ENCODE data around the gene AP3B2. TPM values are rescaled to one million over a fixed set of nuclear protein-coding genes. Genes with fewer than 3 reads are reported as not detected.
A peak's percentile ranks its signal among the peaks of the same experiment; 100 is the strongest.

The AP3B2 gene
- polyA plus RNA-seq, 6 donors from 2014 or later = 0.30 TPM; not detected in 5

DNA sequence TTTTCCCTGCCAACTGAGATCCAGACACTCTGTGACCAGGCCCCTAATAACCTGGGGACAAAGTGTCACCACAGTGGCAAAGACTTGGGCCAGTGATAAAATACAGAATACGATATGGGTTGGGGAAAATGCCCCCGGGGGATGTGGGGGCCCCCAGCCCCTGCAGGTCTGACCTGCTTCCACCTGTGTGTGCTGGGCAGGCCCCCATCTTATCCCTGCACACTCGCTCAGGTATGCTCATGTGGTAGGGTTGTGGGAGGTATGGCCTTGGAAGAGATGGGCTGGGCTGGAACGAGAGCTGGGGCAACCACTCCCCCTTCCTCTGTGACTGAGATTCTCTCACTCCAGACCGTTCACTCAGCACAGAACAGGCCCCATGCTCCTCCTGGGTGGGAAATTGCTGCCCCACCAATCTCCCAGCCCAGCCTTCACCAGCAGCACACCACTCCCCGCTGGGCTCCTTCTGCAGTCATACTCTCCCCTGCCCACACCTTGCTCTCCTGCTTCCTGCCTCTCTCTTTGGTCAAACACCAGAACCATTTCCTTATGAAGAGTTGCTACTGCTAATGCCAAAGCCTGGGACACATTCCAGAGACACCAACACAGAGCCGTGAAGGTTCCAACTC lies 52.9 kb downstream of the AP3B2 start:
- Mint-ChIP-seq H3K36me3 (no peaks in the 10 kb centered on the region), H3K27me3 (peaks cover 32 to 53% (median 39%) of the 10 kb centered on the region in 3 donors), H3K27ac (no peak overlapping the region), H3K4me3 (no peak overlapping the region), H3K4me1 (peaks cover 0 to 4% (median 0%) of the 10 kb centered on the region in 3 donors), H3K9me3 (no peaks in the 10 kb centered on the region)
- DNase-seq (no peak), ATAC-seq (ENCODE audit: low read depth in 2 of 2) (no peak)

DNA sequence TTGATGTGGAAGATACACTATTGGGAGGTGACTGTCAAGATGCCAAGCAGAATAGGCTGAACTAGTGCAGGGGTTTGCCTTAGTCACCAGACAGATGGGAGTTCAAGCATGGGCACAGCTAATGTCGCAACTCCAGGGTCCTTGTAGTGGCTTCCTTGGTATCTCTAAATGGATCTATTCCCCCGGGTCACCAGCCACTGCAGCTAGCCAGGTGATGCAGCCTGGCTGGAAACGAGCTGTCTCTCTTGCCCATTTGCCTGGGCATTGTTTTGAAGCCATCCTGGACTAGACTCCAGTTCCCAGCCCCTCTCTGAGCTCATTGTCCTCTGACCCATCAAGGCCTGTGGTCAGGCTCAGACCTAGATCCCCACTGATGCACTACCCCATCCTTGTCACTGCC lies 54.1 kb downstream of the AP3B2 start:
- Mint-ChIP-seq H3K4me1 (peaks cover 0 to 4% (median 0%) of the 10 kb centered on the region in 3 donors), H3K9me3 (no peaks in the 10 kb centered on the region), H3K4me3 (no peak overlapping the region), H3K27ac (no peak overlapping the region), H3K27me3 (peaks cover 29 to 52% (median 45%) of the 10 kb centered on the region in 3 donors), H3K36me3 (no peaks in the 10 kb centered on the region)
- ATAC-seq (ENCODE audit: low read depth in 2 of 2) (no peak), DNase-seq (no peak)

DNA sequence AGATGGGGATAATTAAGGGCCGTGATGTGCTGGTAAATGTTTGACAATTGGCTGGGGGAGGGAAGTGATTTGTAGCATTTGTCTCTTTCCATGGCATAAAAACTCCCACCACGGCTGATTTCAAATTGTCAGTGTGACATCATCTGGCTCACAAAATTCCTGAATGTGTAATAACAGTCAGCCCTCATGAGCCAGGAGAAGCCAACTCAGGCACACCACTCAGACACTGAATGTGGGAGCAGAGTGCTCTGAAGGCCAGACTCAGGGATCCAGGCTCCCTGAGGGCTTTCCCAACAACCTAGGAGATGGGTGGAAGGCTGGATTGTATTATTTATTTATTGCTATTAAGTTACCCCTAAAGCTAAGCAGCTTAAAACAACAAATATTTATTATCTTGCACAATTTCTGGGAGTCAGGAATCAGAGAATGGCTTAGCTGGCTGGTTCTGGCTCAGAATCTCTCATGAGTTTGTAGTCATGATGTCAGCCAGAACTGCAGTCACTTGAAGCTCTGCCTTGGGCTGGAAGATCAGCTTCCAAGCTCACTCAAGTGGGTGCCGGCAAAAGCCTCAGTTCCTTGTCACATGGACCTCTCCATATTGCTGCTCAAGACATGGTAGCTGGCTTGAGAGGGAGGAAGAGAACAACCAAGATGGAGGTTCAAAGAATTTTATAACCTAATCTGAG lies 56.0 kb downstream of the AP3B2 start:
- H3K27ac Mint-ChIP-seq = no peak overlapping the region
- peaks cover 0 to 2% (median 0%) of the 10 kb centered on the region in 7 donors for H3K9me3 Mint-ChIP-seq
- H3K36me3 Mint-ChIP-seq = no peaks in the 10 kb centered on the region
- peaks cover 0 to 4% (median 0%) of the 10 kb centered on the region in 3 donors for H3K4me1 Mint-ChIP-seq
- ATAC-seq (ENCODE audit: low read depth in 2 of 2) = no peak
- no peak for DNase-seq
- H3K4me3 Mint-ChIP-seq = no peak overlapping the region
- peaks cover 37 to 56% (median 55%) of the 10 kb centered on the region in 3 donors for H3K27me3 Mint-ChIP-seq

DNA sequence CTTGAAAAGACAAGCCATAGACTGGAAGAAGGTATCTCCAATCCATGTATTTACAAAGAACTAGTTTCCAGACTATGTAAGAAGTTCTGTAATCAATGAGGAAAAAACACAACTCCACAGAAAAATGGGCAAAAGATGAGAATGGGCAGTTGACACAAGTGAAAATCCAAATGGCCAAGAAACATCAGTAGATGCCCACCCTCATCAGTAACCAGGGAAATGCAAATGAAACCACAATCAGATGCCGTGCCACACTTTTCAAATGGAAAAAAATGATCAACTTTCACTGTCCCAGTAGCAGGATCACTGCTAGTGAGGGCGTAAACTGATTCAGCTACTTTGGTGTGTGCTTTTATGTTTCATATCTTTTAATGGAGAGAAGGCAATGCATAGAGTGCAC lies 58.0 kb downstream of the AP3B2 start:
- H3K4me1 Mint-ChIP-seq = peaks cover 0 to 8% (median 5%) of the 10 kb centered on the region in 3 donors
- H3K4me3 Mint-ChIP-seq = no peak overlapping the region
- H3K9me3 Mint-ChIP-seq = peaks cover 0 to 2% (median 0%) of the 10 kb centered on the region in 7 donors
- H3K27ac Mint-ChIP-seq = no peak overlapping the region
- H3K27me3 Mint-ChIP-seq = peaks cover 42 to 58% (median 55%) of the 10 kb centered on the region in 3 donors
- H3K36me3 Mint-ChIP-seq = no peaks in the 10 kb centered on the region
- ATAC-seq (ENCODE audit: low read depth in 2 of 2) = no peak
- no peak for DNase-seq

DNA sequence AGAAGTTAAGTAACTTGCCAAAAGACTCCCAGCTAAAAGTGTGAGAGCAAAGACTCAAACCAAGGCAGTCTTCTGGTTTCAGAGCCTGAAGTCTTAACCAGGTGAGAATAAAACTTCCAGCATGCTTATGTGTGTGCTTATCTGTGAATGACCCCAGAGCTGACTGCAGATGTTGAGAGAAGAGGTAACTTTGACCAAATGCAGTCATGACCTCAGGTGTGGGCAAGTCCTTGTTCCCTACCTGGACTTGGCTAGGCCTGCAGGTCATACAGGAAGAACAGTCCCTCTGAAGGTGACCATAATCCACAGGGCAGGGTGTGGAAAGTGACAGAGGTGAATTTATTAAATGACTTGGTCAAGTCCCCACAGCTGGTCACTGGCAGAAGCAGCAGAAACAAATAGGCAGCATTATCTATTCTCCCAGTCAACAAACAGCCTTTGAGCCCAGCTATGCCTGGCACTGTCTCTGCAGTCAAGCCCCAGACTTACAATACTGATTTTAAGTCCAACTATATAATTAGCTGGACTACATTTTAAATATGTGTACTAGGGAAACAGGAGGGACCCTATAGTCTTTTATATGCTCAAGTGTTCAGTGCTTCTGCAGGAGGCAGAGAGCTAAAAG lies 59.5 kb downstream of the AP3B2 start:
- no peak overlapping the region for H3K27ac Mint-ChIP-seq
- no peak overlapping the region for H3K4me3 Mint-ChIP-seq
- H3K36me3 Mint-ChIP-seq = no peaks in the 10 kb centered on the region
- DNase-seq = no peak
- peaks cover 0 to 13% (median 13%) of the 10 kb centered on the region in 3 donors for H3K4me1 Mint-ChIP-seq
- ATAC-seq (ENCODE audit: low read depth in 2 of 2) = no peak
- H3K9me3 Mint-ChIP-seq = peaks cover 0 to 4% (median 1%) of the 10 kb centered on the region in 7 donors
- peaks cover 47 to 70% (median 57%) of the 10 kb centered on the region in 3 donors for H3K27me3 Mint-ChIP-seq

DNA sequence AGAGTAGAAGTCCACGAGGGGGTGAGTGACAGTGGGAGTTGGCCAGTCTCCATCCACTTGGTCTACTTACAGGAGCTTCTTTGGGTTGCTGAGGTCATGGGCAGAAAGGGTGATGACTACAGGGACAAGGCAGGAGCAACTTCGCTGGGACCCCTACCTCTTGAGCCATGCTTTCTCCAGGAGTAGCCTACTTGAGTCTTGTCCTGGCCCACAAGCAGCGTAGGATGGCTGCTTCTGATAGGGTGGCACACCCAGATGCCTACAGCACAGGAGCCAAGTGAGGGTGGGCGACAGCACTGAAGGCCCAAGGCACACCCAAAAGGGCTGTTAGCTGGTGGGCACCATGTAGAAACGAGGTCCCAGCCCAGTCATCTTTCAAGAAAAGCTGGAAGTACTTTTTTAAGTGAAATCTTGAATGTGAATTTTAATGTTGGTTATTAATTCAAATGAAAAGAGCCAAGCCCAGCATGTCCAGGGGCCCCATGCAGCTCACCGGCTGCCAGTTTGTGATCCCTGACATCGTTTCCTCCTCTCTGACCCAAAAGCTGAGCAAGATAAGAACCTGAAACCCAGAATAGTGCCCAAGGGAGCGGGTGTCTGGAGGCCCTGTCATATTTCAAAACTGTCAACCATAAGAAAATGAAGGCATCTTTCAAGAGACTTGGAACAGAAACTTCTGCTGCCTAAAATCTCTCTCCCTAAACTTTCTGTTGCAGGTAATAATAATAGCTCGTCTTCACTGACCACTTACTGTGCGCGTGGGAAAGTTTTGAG lies 60.3 kb downstream of the AP3B2 start:
- Mint-ChIP-seq H3K27ac (peak overlapping the region in 1 of 6 donors; percentile 37), H3K27me3 (peaks cover 49 to 74% (median 58%) of the 10 kb centered on the region in 3 donors), H3K4me3 (peak overlapping the region in 7 of 8 donors; percentile 11 to 68 (median 59))

DNA sequence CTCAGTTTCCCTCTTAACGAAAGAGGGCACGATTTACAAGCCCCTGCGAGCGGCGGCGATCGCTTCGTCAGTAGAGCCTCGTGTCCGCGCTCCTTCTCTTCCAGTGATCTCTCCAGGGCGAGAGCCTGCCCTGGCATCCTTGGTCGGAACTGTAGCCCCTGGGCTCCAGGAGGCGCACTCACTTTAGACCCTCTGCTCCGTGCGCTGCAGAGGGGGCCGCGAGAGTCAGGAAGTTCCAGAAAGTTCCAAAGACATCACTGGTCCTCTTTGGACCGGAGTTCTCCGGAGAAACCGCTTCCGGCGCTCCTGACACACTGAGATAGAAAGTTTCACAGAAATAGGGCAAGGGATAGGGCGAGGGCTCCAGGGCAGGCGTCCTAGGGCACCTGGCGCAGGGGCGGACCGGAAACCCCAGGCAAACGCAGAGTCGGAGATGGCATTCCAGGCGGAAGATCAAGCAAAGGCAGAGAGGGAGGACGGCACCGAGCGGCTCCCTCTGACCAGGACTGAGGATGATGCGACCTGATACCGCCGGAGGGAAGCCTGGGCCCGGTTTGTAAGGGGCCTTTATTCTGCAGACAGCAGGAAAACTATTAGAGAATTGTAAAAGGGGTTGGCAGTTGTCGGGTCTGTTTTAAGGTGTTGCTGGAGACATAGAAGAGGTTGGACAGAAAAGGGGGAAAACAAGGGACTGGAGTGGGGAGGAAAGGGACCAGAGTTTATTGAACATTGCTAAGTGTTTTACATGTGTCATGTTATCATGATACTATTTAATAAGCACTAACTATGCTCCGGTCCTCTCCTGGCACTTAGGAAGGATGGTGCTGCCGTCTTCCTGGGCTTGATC lies 61.2 kb downstream of the AP3B2 start:
- no peaks in the 10 kb centered on the region for H3K36me3 Mint-ChIP-seq
- H3K9me3 Mint-ChIP-seq = peaks cover 0 to 4% (median 1%) of the 10 kb centered on the region in 7 donors
- peak overlapping the region; percentile 44 to 86 (median 64) for H3K4me3 Mint-ChIP-seq
- peaks cover 0 to 13% (median 13%) of the 10 kb centered on the region in 3 donors for H3K4me1 Mint-ChIP-seq
- H3K27ac Mint-ChIP-seq = peak overlapping the region in 1 of 6 donors; percentile 54
- no peak for ATAC-seq (ENCODE audit: low read depth in 2 of 2)
- peaks cover 52 to 70% (median 62%) of the 10 kb centered on the region in 3 donors for H3K27me3 Mint-ChIP-seq
- DNase-seq = no peak

More for the DNA sequence above, 60.3 kb downstream of the AP3B2 start:
- Mint-ChIP-seq H3K9me3 (peaks cover 0 to 4% (median 1%) of the 10 kb centered on the region in 7 donors), H3K4me1 (peaks cover 0 to 13% (median 13%) of the 10 kb centered on the region in 3 donors), H3K36me3 (no peaks in the 10 kb centered on the region)
- ATAC-seq (ENCODE audit: low read depth in 2 of 2) (no peak), DNase-seq (no peak)

DNA sequence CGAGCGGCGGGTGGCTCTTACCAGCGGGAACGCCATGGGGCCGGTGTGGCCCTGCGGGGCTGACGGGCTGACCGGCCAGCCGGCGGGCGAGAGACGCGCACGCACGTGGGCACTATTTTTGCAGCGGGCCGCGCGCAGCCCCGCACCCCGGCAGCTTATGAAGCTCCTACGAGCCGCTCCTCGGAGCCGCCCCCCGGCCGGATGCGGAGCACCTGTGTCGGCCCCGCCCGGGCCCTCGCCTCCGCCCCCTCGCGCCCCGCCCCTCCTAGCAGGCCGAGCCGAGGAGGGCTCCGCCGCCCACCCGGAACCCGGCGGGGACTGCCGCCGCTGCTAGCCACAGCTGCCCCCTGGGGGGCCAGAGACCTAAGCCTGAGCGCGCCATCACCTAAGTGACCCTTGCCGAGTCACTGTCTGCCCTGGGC lies 61.8 kb downstream of the AP3B2 start:
- peaks cover 0 to 13% (median 13%) of the 10 kb centered on the region in 3 donors for H3K4me1 Mint-ChIP-seq
- H3K36me3 Mint-ChIP-seq = no peaks in the 10 kb centered on the region
- H3K4me3 Mint-ChIP-seq = peak overlapping the region in 7 of 8 donors; percentile 44 to 75 (median 63)
- H3K27ac Mint-ChIP-seq = peak overlapping the region in 1 of 6 donors; percentile 54
- DNase-seq (peak; percentile 11), ATAC-seq (ENCODE audit: low read depth in 2 of 2) (peak; percentile 60 to 69)
- peaks cover 52 to 69% (median 60%) of the 10 kb centered on the region in 3 donors for H3K27me3 Mint-ChIP-seq
- peaks cover 0 to 4% (median 1%) of the 10 kb centered on the region in 7 donors for H3K9me3 Mint-ChIP-seq

DNA sequence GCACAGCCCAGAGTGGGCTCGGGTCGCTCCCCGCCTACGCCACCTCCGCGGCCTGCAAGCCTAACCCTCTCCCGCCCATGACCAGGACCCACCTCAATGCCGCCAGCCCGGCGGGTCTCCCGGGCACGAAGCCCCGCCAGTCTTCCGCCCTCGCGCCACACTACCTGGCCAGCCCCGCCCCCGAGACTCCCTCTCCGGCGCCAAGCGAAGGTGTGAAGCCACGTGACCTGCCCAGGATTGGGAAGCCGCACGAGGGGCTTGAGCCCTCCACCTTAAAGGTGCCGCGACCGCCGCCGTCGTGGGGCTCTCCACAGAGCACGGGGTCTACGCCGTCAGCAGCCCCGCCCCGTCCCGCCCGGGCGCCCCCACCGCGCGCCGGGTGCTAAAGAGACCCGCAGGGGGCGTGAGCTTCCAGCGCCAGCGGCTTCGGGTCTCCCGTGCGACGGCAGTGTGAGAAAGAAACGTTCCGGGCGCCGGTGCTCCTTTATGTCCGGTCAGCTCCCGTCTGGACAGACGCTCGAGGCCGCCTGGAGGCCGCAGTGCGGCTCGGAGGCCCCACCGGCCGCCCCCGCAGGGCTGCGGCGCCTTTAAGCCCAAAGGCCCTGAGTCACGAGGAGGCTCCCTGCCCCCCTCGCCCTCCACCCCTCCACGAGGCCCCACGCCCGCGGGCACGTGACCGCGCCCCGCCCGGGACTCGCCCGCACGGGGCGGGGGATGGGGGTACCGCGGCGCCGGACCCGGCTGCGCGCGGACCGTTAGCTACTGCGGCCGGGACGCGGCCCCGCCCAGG lies 62.4 kb downstream of the AP3B2 start, which contains the start of gene CPEB1:
Gene CPEB1, minus strand, starts transcription at position 319 of the 790 bp plus-strand sequence. CDS start 18,904 bp downstream, outside the sequence.
- peak within 1 kb of the TSS; percentile 59 to 86 (median 68) for H3K4me3 Mint-ChIP-seq
- DNase-seq (peak; percentile 6), ATAC-seq (ENCODE audit: low read depth in 2 of 2) (peak; percentile 56 to 64)
- peaks cover 49 to 65% (median 56%) of the 10 kb centered on the region in 3 donors for H3K27me3 Mint-ChIP-seq
- peaks cover 0 to 13% (median 13%) of the 10 kb centered on the region in 3 donors for H3K4me1 Mint-ChIP-seq
- peak within 1 kb of the TSS in 2 of 6 donors; percentile 54 to 88 for H3K27ac Mint-ChIP-seq
- peaks cover 0 to 4% (median 1%) of the 10 kb centered on the region in 7 donors for H3K9me3 Mint-ChIP-seq
- no peaks in the 10 kb centered on the region for H3K36me3 Mint-ChIP-seq

DNA sequence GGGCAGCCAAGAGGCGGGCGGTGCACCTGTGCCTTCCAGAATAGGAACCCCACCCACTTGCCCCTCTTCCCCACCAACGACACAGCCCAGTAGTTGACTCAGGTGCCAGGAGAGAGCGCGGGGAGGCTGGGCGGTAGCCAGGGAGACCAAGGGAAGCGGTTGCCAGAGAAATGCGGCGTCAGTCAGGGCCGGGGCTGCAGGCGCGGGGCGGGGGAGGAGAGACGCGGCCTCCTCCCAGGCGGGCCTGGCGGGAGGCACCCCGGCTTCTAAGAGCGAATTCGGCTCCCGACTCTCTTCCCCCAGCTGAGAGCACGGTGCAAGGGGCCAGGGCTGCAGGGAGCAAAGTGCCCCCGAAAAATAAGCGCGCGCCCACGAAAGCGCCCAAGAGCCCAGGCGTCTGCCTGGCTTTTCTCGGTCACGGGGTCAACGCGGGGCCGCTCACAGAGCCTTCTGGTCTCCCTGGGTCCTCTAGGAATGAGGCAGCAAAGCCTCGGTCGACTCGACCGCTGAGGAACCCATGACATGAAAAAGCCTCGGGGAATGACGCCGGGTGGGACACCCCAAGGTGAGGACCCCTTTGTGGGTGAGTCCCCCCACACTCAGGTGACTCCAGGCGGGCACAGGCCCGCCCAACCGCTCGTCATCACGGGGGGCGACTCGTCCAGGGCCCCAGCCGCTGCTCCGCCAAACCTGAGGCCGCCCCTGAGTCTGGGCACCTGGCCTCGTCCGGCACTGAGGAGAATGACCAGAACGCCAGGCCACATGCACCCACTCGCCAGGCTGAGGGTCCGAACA lies 63.2 kb downstream of the AP3B2 start:
- DNase-seq (no peak), ATAC-seq (ENCODE audit: low read depth in 2 of 2) (no peak)
- Mint-ChIP-seq H3K9me3 (peaks cover 0 to 4% (median 1%) of the 10 kb centered on the region in 7 donors), H3K4me1 (peaks cover 0 to 13% (median 13%) of the 10 kb centered on the region in 3 donors), H3K27me3 (peaks cover 45 to 59% (median 55%) of the 10 kb centered on the region in 3 donors), H3K27ac (peak overlapping the region in 2 of 6 donors; percentile 49 to 56), H3K4me3 (peak overlapping the region; percentile 47 to 78 (median 64)), H3K36me3 (no peaks in the 10 kb centered on the region)
